ENCODE results near the gene PAIP2. TPM values are rescaled to one million over a fixed set of nuclear protein-coding genes. Genes with fewer than 3 reads are reported as not detected.

The PAIP2 gene
- total RNA-seq, 4 donors from 2014 or later: 13.8 to 67.3 (median 36.5) TPM

GRCh38 chr5:139395844-139396640, 54.4 kb downstream of the PAIP2 start:
- peaks cover 21% of the 10 kb centered on the region for H3K27me3 ChIP-seq
- H3K9me3 ChIP-seq: no peaks in the 10 kb centered on the region
- H3K36me3 ChIP-seq: no peaks in the 10 kb centered on the region
- 73 to 79% methylated on average over 3 to 8 of the region's 8 CpGs for WGBS, 2 donors (ENCODE audit: low coverage in 1 of 2)
- no peak for DNase-seq
- TF ChIP-seq CTCF (IDR thresholded peaks at IDR 0.05): no peak
- TF ChIP-seq EP300 (IDR thresholded peaks at IDR 0.05; ENCODE audit: low read depth): no peak
- TF ChIP-seq POLR2A (IDR thresholded peaks at IDR 0.05): no peak
- TF ChIP-seq POLR2AphosphoS5 (IDR thresholded peaks at IDR 0.05): no peak
- H3K27ac ChIP-seq: no peak overlapping the region
- H3K4me3 ChIP-seq: no peak overlapping the region
- in situ Hi-C loops (cut with MboI; ENCODE audit: low pct_ligation_motif_present in 1 of 4, low pct_unique_long_range_greater_than_20kb in 1 of 4, low sequenced_read_pairs in 3 of 4) (no loop called here), intact Hi-C loops (cut with DNase I; ENCODE audit: low total_unique reads) (no loop called here)
- H3K4me1 ChIP-seq: peaks cover 0 to 41% (median 36%) of the 10 kb centered on the region in 4 donors

DNA sequence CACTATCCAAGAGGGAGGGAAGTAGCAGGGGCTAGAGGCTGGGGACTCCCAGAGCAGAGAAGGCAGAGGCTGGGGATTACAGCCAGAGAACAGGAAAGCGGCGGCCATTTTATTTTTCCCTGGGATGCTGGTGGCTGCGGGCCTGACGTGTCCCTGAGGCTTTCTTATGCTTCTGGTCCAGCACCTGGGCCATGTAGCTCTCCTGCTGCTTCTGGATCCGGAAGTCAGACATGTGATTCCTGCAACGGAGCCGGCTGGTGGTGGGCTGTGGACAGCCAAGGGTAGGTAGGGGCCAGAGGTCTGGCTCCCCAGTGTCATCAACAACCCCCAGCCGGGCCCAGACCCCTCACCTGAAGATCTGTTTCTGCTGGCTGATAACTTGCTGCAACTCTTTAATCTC, 55.0 kb downstream of the PAIP2 start:
- Histone ChIP-seq H3K4me3 (no peak overlapping the region), H3K36me3 (no peaks in the 10 kb centered on the region), H3K27me3 (peaks cover 21% of the 10 kb centered on the region), H3K9me3 (no peaks in the 10 kb centered on the region), H3K27ac (no peak overlapping the region), H3K4me1 (peaks cover 0 to 35% (median 29%) of the 10 kb centered on the region in 4 donors)
- no peak for TF ChIP-seq POLR2AphosphoS5 (IDR thresholded peaks at IDR 0.05)
- TF ChIP-seq POLR2A (IDR thresholded peaks at IDR 0.05): no peak
- no peak for TF ChIP-seq EP300 (IDR thresholded peaks at IDR 0.05; ENCODE audit: low read depth)
- TF ChIP-seq CTCF (IDR thresholded peaks at IDR 0.05): no peak
- intact Hi-C loops (cut with DNase I; ENCODE audit: low total_unique reads) (no loop called here), in situ Hi-C loops (cut with MboI; ENCODE audit: low pct_ligation_motif_present in 1 of 4, low pct_unique_long_range_greater_than_20kb in 1 of 4, low sequenced_read_pairs in 3 of 4) (no loop called here)
- WGBS, 2 donors (ENCODE audit: low coverage in 1 of 2): 80 to 95% methylated on average over 1 to 8 of the region's 8 CpGs
- DNase-seq: no peak

DNA sequence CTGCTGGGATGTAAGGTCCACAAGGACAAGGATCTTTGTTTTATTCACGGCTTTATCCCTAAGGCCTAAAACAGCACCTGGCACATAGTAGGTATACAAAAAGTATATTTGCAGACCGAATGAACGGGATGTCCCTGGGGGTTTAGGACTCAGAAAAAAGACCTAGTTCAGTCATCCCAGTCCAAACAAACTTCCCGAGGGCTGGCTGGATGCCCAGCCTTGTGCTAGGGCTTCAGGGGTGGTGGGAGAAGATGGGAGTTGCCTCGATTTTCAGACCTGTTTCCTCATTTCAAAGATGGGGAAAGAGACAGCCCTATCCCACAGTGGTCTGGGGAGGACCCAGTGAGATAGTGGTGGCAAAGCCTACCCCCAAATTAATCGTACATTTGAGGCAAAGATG, 56.3 kb downstream of the PAIP2 start:
- H3K27ac ChIP-seq: no peak overlapping the region
- in situ Hi-C loops (cut with MboI; ENCODE audit: low pct_ligation_motif_present in 1 of 4, low pct_unique_long_range_greater_than_20kb in 1 of 4, low sequenced_read_pairs in 3 of 4) (no loop called here), intact Hi-C loops (cut with DNase I; ENCODE audit: low total_unique reads) (no loop called here)
- H3K4me1 ChIP-seq: peaks cover under 1 to 26% (median 20%) of the 10 kb centered on the region in 4 donors
- DNase-seq: no peak
- 55 to 56% methylated on average over 3 to 6 of the region's 6 CpGs for WGBS, 2 donors (ENCODE audit: low coverage in 1 of 2)
- peaks cover 19% of the 10 kb centered on the region for H3K27me3 ChIP-seq
- no peaks in the 10 kb centered on the region for H3K36me3 ChIP-seq
- TF ChIP-seq POLR2AphosphoS5 (IDR thresholded peaks at IDR 0.05) (no peak), POLR2A (IDR thresholded peaks at IDR 0.05) (no peak), CTCF (IDR thresholded peaks at IDR 0.05) (no peak), EP300 (IDR thresholded peaks at IDR 0.05; ENCODE audit: low read depth) (no peak)
- H3K4me3 ChIP-seq: no peak overlapping the region
- no peaks in the 10 kb centered on the region for H3K9me3 ChIP-seq

- intact Hi-C loops (cut with DNase I; ENCODE audit: low total_unique reads) (no loop called here), in situ Hi-C loops (cut with MboI; ENCODE audit: low pct_ligation_motif_present in 1 of 4, low pct_unique_long_range_greater_than_20kb in 1 of 4, low sequenced_read_pairs in 3 of 4) (no loop called here)
- TF ChIP-seq POLR2AphosphoS5 (IDR thresholded peaks at IDR 0.05) (no peak), POLR2A (IDR thresholded peaks at IDR 0.05) (no peak), CTCF (IDR thresholded peaks at IDR 0.05) (no peak), EP300 (IDR thresholded peaks at IDR 0.05; ENCODE audit: low read depth) (no peak)
- no peaks in the 10 kb centered on the region for H3K9me3 ChIP-seq
- H3K27me3 ChIP-seq: peaks cover 2% of the 10 kb centered on the region
- H3K4me3 ChIP-seq: no peak overlapping the region
- H3K36me3 ChIP-seq: no peaks in the 10 kb centered on the region
- H3K4me1 ChIP-seq: peaks cover 5 to 21% (median 14%) of the 10 kb centered on the region in 4 donors
- no peak for DNase-seq
- no peak overlapping the region for H3K27ac ChIP-seq
- 70 to 78% methylated on average over 4 to 6 of the region's 6 CpGs for WGBS, 2 donors (ENCODE audit: low coverage in 1 of 2)
Measured at GRCh38 chr5:139399501-139400121, 58.0 kb downstream of the PAIP2 start.

Data from transverse colon (tissue), 4 donors.